ENCODE measurements around the gene MYL11. TPM values are rescaled to one million over a fixed set of nuclear protein-coding genes. Genes with fewer than 3 reads are reported as not detected.

MYL11 gene
- polyA plus RNA-seq, 2 donors, result 1.3 to 2.1 TPM

- Histone ChIP-seq H3K4me3 (ENCODE audit: low read depth in 1 of 2, low read length in 2 of 2) (peak overlapping the region; percentile 55 to 73), H3K9me3 (ENCODE audit: control insufficient read depth in 2 of 2, insufficient read depth in 1 of 2, low read depth in 1 of 2, low read length in 1 of 2) (no peaks in the 10 kb centered on the region), H3K27me3 (ENCODE audit: control insufficient read depth in 1 of 2, insufficient read depth in 2 of 2, low read length in 2 of 2) (no peaks in the 10 kb centered on the region), H3K36me3 (ENCODE audit: control insufficient read depth in 2 of 2, insufficient read depth in 2 of 2, low read length in 1 of 2) (no peaks in the 10 kb centered on the region), H3K4me1 (ENCODE audit: control insufficient read depth in 2 of 2, insufficient read depth in 2 of 2, low read length in 1 of 2) (peaks cover 4 to 8% of the 10 kb centered on the region in 2 donors), H3K27ac (ENCODE audit: low read depth in 2 of 2, low read length in 1 of 2) (peak overlapping the region; percentile 100)
- WGBS, 2 donors, result 0 to 1% methylated on average over 39 of the region's 39 CpGs
Measured at GRCh38 chr16:30377812-30378235, 3.2 kb downstream of the MYL11 start.

GRCh38 chr16:30378236-30379157 is 3.9 kb downstream of the MYL11 start:
- Histone ChIP-seq H3K4me3 (ENCODE audit: low read depth in 1 of 2, low read length in 2 of 2) (peak overlapping the region; percentile 58 to 73), H3K27ac (ENCODE audit: low read depth in 2 of 2, low read length in 1 of 2) (peak overlapping the region; percentile 100), H3K36me3 (ENCODE audit: control insufficient read depth in 2 of 2, insufficient read depth in 2 of 2, low read length in 1 of 2) (no peaks in the 10 kb centered on the region), H3K27me3 (ENCODE audit: control insufficient read depth in 1 of 2, insufficient read depth in 2 of 2, low read length in 2 of 2) (no peaks in the 10 kb centered on the region), H3K9me3 (ENCODE audit: control insufficient read depth in 2 of 2, insufficient read depth in 1 of 2, low read depth in 1 of 2, low read length in 1 of 2) (no peaks in the 10 kb centered on the region), H3K4me1 (ENCODE audit: control insufficient read depth in 2 of 2, insufficient read depth in 2 of 2, low read length in 1 of 2) (peaks cover 4 to 8% of the 10 kb centered on the region in 2 donors)
- WGBS, 2 donors, result 1% methylated on average over 51 to 67 of the region's 67 CpGs

- Histone ChIP-seq H3K27ac (ENCODE audit: low read depth in 2 of 2, low read length in 1 of 2) (peak overlapping the region; percentile 100), H3K4me3 (ENCODE audit: low read depth in 1 of 2, low read length in 2 of 2) (peak overlapping the region; percentile 58 to 73), H3K4me1 (ENCODE audit: control insufficient read depth in 2 of 2, insufficient read depth in 2 of 2, low read length in 1 of 2) (peaks cover 4 to 8% of the 10 kb centered on the region in 2 donors), H3K27me3 (ENCODE audit: control insufficient read depth in 1 of 2, insufficient read depth in 2 of 2, low read length in 2 of 2) (no peaks in the 10 kb centered on the region), H3K36me3 (ENCODE audit: control insufficient read depth in 2 of 2, insufficient read depth in 2 of 2, low read length in 1 of 2) (no peaks in the 10 kb centered on the region), H3K9me3 (ENCODE audit: control insufficient read depth in 2 of 2, insufficient read depth in 1 of 2, low read depth in 1 of 2, low read length in 1 of 2) (no peaks in the 10 kb centered on the region)
- 23 to 30% methylated on average over 27 of the region's 27 CpGs for WGBS, 2 donors
Measured at GRCh38 chr16:30379158-30379783, 4.7 kb downstream of the MYL11 start.

GRCh38 chr16:30380072-30380802 is 5.6 kb downstream of the MYL11 start:
- Histone ChIP-seq H3K4me1 (ENCODE audit: control insufficient read depth in 2 of 2, insufficient read depth in 2 of 2, low read length in 1 of 2) (peaks cover 4 to 8% of the 10 kb centered on the region in 2 donors), H3K27ac (ENCODE audit: low read depth in 2 of 2, low read length in 1 of 2) (no peak overlapping the region), H3K9me3 (ENCODE audit: control insufficient read depth in 2 of 2, insufficient read depth in 1 of 2, low read depth in 1 of 2, low read length in 1 of 2) (no peaks in the 10 kb centered on the region), H3K36me3 (ENCODE audit: control insufficient read depth in 2 of 2, insufficient read depth in 2 of 2, low read length in 1 of 2) (no peaks in the 10 kb centered on the region), H3K27me3 (ENCODE audit: control insufficient read depth in 1 of 2, insufficient read depth in 2 of 2, low read length in 2 of 2) (no peaks in the 10 kb centered on the region), H3K4me3 (ENCODE audit: low read depth in 1 of 2, low read length in 2 of 2) (no peak overlapping the region)
- 91 to 94% methylated on average over 4 of the region's 4 CpGs for WGBS, 2 donors

DNA sequence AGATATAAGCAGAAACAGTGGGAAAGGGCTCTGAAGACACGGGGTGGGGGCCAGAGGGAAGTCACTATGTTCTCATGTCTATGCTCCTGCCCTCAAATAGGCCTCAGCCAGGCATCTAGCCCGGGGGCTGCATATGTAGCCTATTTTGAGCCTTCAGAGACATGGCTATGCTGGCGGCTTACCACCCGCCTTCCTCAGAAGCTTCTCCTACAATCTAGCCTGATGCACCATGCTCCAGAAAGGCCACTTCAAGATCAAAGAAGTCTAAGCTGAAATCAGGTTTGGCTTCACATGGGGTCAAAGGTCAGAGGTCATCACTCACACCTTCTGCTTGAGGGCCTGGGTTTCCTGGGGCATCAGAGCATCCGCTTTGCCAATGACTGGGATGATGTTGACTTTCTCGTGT is 6.2 kb downstream of the MYL11 start:
- H3K4me3 ChIP-seq (ENCODE audit: low read depth in 1 of 2, low read length in 2 of 2), result no peak overlapping the region
- H3K27me3 ChIP-seq (ENCODE audit: control insufficient read depth in 1 of 2, insufficient read depth in 2 of 2, low read length in 2 of 2), result no peaks in the 10 kb centered on the region
- H3K27ac ChIP-seq (ENCODE audit: low read depth in 2 of 2, low read length in 1 of 2), result no peak overlapping the region
- H3K4me1 ChIP-seq (ENCODE audit: control insufficient read depth in 2 of 2, insufficient read depth in 2 of 2, low read length in 1 of 2), result peaks cover 4 to 8% of the 10 kb centered on the region in 2 donors
- H3K36me3 ChIP-seq (ENCODE audit: control insufficient read depth in 2 of 2, insufficient read depth in 2 of 2, low read length in 1 of 2), result no peaks in the 10 kb centered on the region
- H3K9me3 ChIP-seq (ENCODE audit: control insufficient read depth in 2 of 2, insufficient read depth in 1 of 2, low read depth in 1 of 2, low read length in 1 of 2), result no peaks in the 10 kb centered on the region
- WGBS, 2 donors, result 75 to 87% methylated on average over 6 of the region's 6 CpGs

DNA sequence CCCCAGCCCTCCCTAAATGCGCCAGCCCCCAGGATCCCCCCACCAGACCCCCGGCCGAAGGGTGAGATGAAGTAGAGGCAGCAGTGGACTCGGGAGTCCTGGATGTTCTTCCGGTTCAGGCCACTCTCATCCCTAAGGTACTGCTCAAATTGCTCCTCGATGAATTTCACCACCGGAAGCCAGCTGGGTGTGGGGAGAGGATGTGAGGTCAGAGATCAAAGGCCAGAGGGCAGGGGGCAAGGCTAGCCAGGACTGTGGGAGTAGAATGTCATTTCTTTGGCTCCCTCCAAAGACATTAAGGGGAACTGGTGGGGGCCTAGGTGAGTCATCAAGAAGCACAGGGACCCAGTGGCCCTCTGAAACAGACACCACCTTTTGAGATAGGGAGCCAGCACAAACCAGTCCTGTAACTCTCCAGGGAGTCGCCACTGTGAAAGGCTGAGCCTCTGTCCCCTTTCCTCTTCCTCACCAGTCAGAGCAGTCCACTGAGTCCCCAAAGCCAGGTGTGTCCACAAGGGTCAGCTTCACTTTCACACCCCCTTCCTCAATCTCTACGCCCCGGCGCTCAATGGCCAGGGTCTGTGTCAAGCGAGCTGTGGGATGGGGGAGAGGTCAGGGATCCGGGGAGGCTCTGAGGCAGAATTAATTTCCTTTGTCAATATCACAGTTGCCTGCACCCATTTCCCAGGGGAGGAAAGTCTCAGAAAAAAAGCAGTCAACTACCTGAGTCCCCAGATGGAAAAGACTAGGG is 6.9 kb downstream of the MYL11 start:
- H3K4me1 ChIP-seq (ENCODE audit: control insufficient read depth in 2 of 2, insufficient read depth in 2 of 2, low read length in 1 of 2), result peaks cover 4 to 6% of the 10 kb centered on the region in 2 donors
- H3K4me3 ChIP-seq (ENCODE audit: low read depth in 1 of 2, low read length in 2 of 2), result no peak overlapping the region
- H3K36me3 ChIP-seq (ENCODE audit: control insufficient read depth in 2 of 2, insufficient read depth in 2 of 2, low read length in 1 of 2), result no peaks in the 10 kb centered on the region
- no peaks in the 10 kb centered on the region for H3K27me3 ChIP-seq (ENCODE audit: control insufficient read depth in 1 of 2, insufficient read depth in 2 of 2, low read length in 2 of 2)
- peak overlapping the region; percentile 9 to 11 for H3K27ac ChIP-seq (ENCODE audit: low read depth in 2 of 2, low read length in 1 of 2)
- WGBS, 2 donors, result 75 to 78% methylated on average over 13 of the region's 13 CpGs
- no peaks in the 10 kb centered on the region for H3K9me3 ChIP-seq (ENCODE audit: control insufficient read depth in 2 of 2, insufficient read depth in 1 of 2, low read depth in 1 of 2, low read length in 1 of 2)

DNA sequence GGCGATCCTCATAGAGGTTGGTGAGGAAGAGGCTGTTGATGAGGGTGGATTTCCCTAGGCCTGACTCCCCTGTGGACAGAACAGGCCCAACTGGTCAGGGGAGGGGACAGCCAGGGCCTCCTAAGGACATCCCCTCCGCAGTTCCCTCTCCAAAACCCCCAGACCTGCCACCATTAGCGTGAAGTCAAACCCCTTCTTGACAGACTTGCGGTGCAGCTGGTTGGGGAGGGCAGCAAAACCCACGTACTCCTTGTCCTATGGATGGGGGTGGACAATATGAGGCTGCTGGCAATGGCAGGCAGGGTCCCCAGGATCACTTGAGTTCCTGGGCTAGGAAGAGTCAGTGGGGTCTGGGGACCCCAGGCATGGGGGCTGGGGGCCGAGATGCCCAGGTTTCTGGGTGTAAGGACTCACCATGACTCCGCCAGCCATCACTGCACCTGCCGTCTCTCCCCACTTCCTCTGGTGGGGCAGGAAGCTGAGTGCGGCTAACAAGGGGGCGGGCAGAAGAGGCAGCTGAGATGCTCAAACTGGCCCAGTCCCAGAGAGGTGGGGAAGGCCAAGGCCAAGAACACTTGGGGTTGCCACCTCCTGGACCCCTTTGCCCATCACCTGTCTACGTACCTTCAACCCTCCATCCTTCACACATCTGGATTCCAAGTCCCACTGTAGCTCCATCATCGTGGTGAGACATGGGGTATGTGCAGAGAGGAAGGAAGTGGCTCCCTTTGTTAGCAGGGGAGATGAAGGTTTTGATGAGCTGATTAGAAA is 7.7 kb downstream of the MYL11 start, which contains the start of gene SEPTIN1:
Gene SEPTIN1 (minus strand): TSS at position 451 of the 771 bp plus-strand sequence. CDS start 19 bp downstream, at position 432.
- 45 to 58% methylated on average over 12 of the region's 12 CpGs for WGBS, 2 donors
- Histone ChIP-seq H3K4me1 (ENCODE audit: control insufficient read depth in 2 of 2, insufficient read depth in 2 of 2, low read length in 1 of 2) (peaks cover 4 to 6% of the 10 kb centered on the region in 2 donors), H3K9me3 (ENCODE audit: control insufficient read depth in 2 of 2, insufficient read depth in 1 of 2, low read depth in 1 of 2, low read length in 1 of 2) (no peaks in the 10 kb centered on the region), H3K36me3 (ENCODE audit: control insufficient read depth in 2 of 2, insufficient read depth in 2 of 2, low read length in 1 of 2) (no peaks in the 10 kb centered on the region), H3K27ac (ENCODE audit: low read depth in 2 of 2, low read length in 1 of 2) (peak within 1 kb of the TSS; percentile 15 to 38), H3K4me3 (ENCODE audit: low read depth in 1 of 2, low read length in 2 of 2) (peak within 1 kb of the TSS in 1 of 2 donors; percentile 8), H3K27me3 (ENCODE audit: control insufficient read depth in 1 of 2, insufficient read depth in 2 of 2, low read length in 2 of 2) (no peaks in the 10 kb centered on the region)

DNA sequence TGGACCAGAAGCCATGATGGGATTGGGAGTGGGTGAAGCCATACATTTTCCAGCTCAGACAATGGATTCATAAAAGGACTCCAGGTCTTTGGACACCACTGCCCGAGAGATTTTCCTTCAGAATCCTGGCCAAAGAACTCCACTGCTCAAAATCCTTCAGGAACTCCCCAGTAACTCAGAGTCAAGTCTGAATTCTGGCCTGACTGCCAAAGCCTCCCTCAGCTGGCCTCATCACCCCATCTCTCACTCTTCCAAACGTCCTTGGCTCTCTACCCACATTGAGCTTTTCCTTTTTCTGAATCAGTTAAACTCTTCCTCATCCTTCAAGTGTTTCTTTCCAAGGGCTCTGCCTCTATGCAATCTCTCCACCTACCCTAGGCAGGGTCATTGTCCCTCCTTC is 8.9 kb downstream of the MYL11 start:
- Histone ChIP-seq H3K36me3 (ENCODE audit: control insufficient read depth in 2 of 2, insufficient read depth in 2 of 2, low read length in 1 of 2) (no peaks in the 10 kb centered on the region), H3K27me3 (ENCODE audit: control insufficient read depth in 1 of 2, insufficient read depth in 2 of 2, low read length in 2 of 2) (no peaks in the 10 kb centered on the region), H3K9me3 (ENCODE audit: control insufficient read depth in 2 of 2, insufficient read depth in 1 of 2, low read depth in 1 of 2, low read length in 1 of 2) (no peaks in the 10 kb centered on the region), H3K4me1 (ENCODE audit: control insufficient read depth in 2 of 2, insufficient read depth in 2 of 2, low read length in 1 of 2) (peaks cover 4 to 6% of the 10 kb centered on the region in 2 donors), H3K4me3 (ENCODE audit: low read depth in 1 of 2, low read length in 2 of 2) (no peak overlapping the region), H3K27ac (ENCODE audit: low read depth in 2 of 2, low read length in 1 of 2) (no peak overlapping the region)
- WGBS, 2 donors, result 41 to 42% methylated on average over 2 of the region's 2 CpGs
